HCT116 (cell line): Measurements from ENCODE around the gene WDFY2. TPM values are rescaled to one million over a fixed set of nuclear protein-coding genes. Genes with fewer than 3 reads are reported as not detected.

ENCODE experiments used
- ATAC-seq: fragments of 200-7000 bp; cut with Tn5 transposase; 2 replicates; pipeline ENCODE4 v1.9.1; 2020; ENCODE audit warnings: mild to moderate bottlenecking, moderate library complexity
- BruUV-seq: library from RNA; stranded (reverse); fragments of 400-500 nt; replicated peaks from 2 replicates; lab custom pipeline; 2021; lab: Mats Ljungman, UMichigan
- CTCF ChIA-PET: fragments of 300-600 bp; sonication (Branson Sonifier 250); formaldehyde crosslinking; loops from one replicate; lab custom pipeline; 2021; ENCODE audit warnings: antibody characterized with exemption; lab: Charles Lee
- POLR2A ChIA-PET: fragments of 300-600, 350-600 bp; sonication (Branson Sonifier 250); formaldehyde crosslinking; loops from one replicate; lab custom pipeline; 2021; ENCODE audit warnings: antibody characterized with exemption; lab: Charles Lee
- RAD21 ChIA-PET, 2 experiments: fragments of 300-600 bp; sonication (Branson Sonifier 250); formaldehyde crosslinking; loops; one replicate each; lab custom pipeline; 2023; ENCODE audit warnings: low total read pairs in 2 of 2; ENCODE audit not compliant: uncharacterized antibody in 2 of 2, unreplicated experiment in 2 of 2, low non-redundant PET in 1 of 2; lab: Charles Lee
- DNase-seq: peaks from one replicate; pipeline ENCODE4 v3.0.0-alpha.2; 2010; ENCODE audit warnings: low read depth, low spot score
- H2AFZ ChIP-seq: fragments of 200-600 bp; shearing (Covaris generic), sonication (generic); 2 replicates; pipeline ENCODE4 v1.6.1; 2017; ENCODE audit warnings: low read depth, mixed run types, mixed read lengths, antibody characterized with exemption, low read length; ENCODE audit not compliant: poor library complexity, severe bottlenecking
- H3K27ac ChIP-seq: 2 replicates; pipeline ENCODE4 v1.5.1; 2012; ENCODE audit warnings: low read depth, low read length
- H3K27me3 ChIP-seq: fragments of 200-600 bp; sonication (generic); 2 replicates; pipeline ENCODE4 v1.6.1; 2016; ENCODE audit warnings: mixed run types, low read length, mixed read lengths; ENCODE audit not compliant: insufficient read depth
- H3K36me3 ChIP-seq, 2 experiments: fragments of 200-500 bp in 1 of 2; fragments of 200-600 bp in 1 of 2; sonication (Bioruptor generic) in 1 of 2; sonication (generic) in 1 of 2; 2 replicates each; pipeline versions ENCODE4 v1.5.1 to v1.6.1; 2014 to 2016; ENCODE audit warnings: low read length in 2 of 2, inconsistent platforms in 1 of 2, mixed read lengths in 1 of 2, mixed run types in 1 of 2; ENCODE audit not compliant: insufficient read depth in 2 of 2, control insufficient read depth in 1 of 2
- H3K4me1 ChIP-seq, 2 experiments: fragments of 200-600 bp in 1 of 2; sonication (generic) in 1 of 2; 2 replicates each; pipeline versions ENCODE4 v1.5.1 to v1.6.1; 2012 to 2017; ENCODE audit warnings: low read length in 2 of 2, inconsistent platforms in 1 of 2, mild to moderate bottlenecking in 1 of 2, mixed read lengths in 1 of 2, mixed run types in 1 of 2, moderate library complexity in 1 of 2; ENCODE audit not compliant: insufficient read depth in 2 of 2, control insufficient read depth in 1 of 2
- H3K4me2 ChIP-seq: fragments of 200-600 bp; sonication (generic); 2 replicates; pipeline ENCODE4 v1.6.1; 2017; ENCODE audit warnings: mixed run types, low read length, mixed read lengths
- H3K4me3 ChIP-seq, 2 experiments: fragments of 200-600 bp in 1 of 2; sonication (generic) in 1 of 2; replicated peaks in 1 of 2; 2 replicates each; pipeline ENCODE4 v1.5.1; 2011 to 2016; ENCODE audit warnings: low read length in 2 of 2, control low read depth in 1 of 2, low read depth in 1 of 2, mild to moderate bottlenecking in 1 of 2, mixed read lengths in 1 of 2, mixed run types in 1 of 2
- H3K79me2 ChIP-seq: fragments of 200-600 bp; sonication (generic); 2 replicates; pipeline ENCODE4 v1.6.1; 2017; ENCODE audit warnings: mild to moderate bottlenecking, mixed run types, low read length, moderate library complexity, mixed read lengths; ENCODE audit not compliant: insufficient read depth
- H3K9ac ChIP-seq: fragments of 200-600 bp; sonication (generic); 2 replicates; pipeline ENCODE4 v1.6.1; 2016; ENCODE audit warnings: low read length, mixed read lengths
- H3K9me2 ChIP-seq: fragments of 200-600 bp; sonication (generic), shearing (Covaris generic); 2 replicates; pipeline ENCODE4 v1.6.1; 2017; ENCODE audit warnings: mixed run types, mild to moderate bottlenecking, moderate library complexity; ENCODE audit not compliant: insufficient read depth
- H3K9me3 ChIP-seq, 2 experiments: fragments of 200-500 bp in 1 of 2; fragments of 200-600 bp in 1 of 2; sonication (Bioruptor generic) in 1 of 2; sonication (generic) in 1 of 2; 2 replicates each; pipeline ENCODE4 v1.6.1; 2014 to 2017; ENCODE audit warnings: low read length in 2 of 2, mixed read lengths in 2 of 2, inconsistent platforms in 1 of 2, low read depth in 1 of 2, mild to moderate bottlenecking in 1 of 2, mixed run types in 1 of 2, moderate library complexity in 1 of 2; ENCODE audit not compliant: control insufficient read depth in 1 of 2, insufficient read depth in 1 of 2
- H4K20me1 ChIP-seq: fragments of 200-600 bp; sonication (generic), shearing (Covaris generic); 2 replicates; pipeline ENCODE4 v1.6.1; 2017; ENCODE audit warnings: mixed run types, mild to moderate bottlenecking, moderate library complexity; ENCODE audit not compliant: insufficient read depth
- ATF3 ChIP-seq: IDR thresholded peaks from 2 replicates; pipeline ENCODE4 v1.6.1; 2012
- CBX3 ChIP-seq: IDR thresholded peaks from 2 replicates; pipeline ENCODE4 v1.6.1; 2012; ENCODE audit warnings: low read depth
- CTCF ChIP-seq, 3 experiments: fragments of 200-600 bp in 1 of 3; sonication (generic) in 1 of 3; IDR thresholded peaks in 2 of 3; conservative IDR thresholded peaks in 1 of 3; 2 replicates each; pipeline ENCODE4 v1.5.1; 2012 to 2017; ENCODE audit warnings: low read depth in 2 of 3, low read length in 2 of 3, antibody characterized with exemption in 1 of 3, borderline replicate concordance in 1 of 3, control low read depth in 1 of 3, mild to moderate bottlenecking in 1 of 3, mixed read lengths in 1 of 3, mixed run types in 1 of 3, moderate library complexity in 1 of 3; ENCODE audit not compliant: insufficient read depth in 1 of 3
- EGR1 ChIP-seq: IDR thresholded peaks from 2 replicates; pipeline ENCODE4 v1.6.1; 2012; ENCODE audit warnings: low read depth
- ELF1 ChIP-seq: IDR thresholded peaks from 2 replicates; pipeline ENCODE4 v1.6.1; 2012; ENCODE audit warnings: low read depth, borderline replicate concordance
- FOSL1 ChIP-seq: IDR thresholded peaks from 2 replicates; pipeline ENCODE4 v1.6.1; 2012; ENCODE audit warnings: low read depth
- JUND ChIP-seq: IDR thresholded peaks from 2 replicates; pipeline ENCODE4 v1.6.1; 2012
- MAX ChIP-seq: IDR thresholded peaks from 2 replicates; pipeline ENCODE4 v1.6.1; 2012
- RAD21 ChIP-seq: IDR thresholded peaks from 2 replicates; pipeline ENCODE4 v1.6.1; 2012; ENCODE audit warnings: low read depth, mild to moderate bottlenecking
- REST ChIP-seq: IDR thresholded peaks from 2 replicates; pipeline ENCODE4 v1.6.1; 2012; ENCODE audit warnings: low read depth
- SP1 ChIP-seq: IDR thresholded peaks from 2 replicates; pipeline ENCODE4 v1.6.1; 2012; ENCODE audit warnings: low read depth
- SRF ChIP-seq: IDR thresholded peaks from 2 replicates; pipeline ENCODE4 v1.6.1; 2012; ENCODE audit warnings: low read depth
- ZFX ChIP-seq: fragments of 450-650 bp; IDR thresholded peaks from 2 replicates; pipeline ENCODE4 v1.6.1; 2017
- ZNF274 ChIP-seq: fragments of 200-500 bp; sonication (Bioruptor generic); IDR thresholded peaks from 2 replicates; pipeline ENCODE4 v1.6.1; 2014; ENCODE audit warnings: mild to moderate bottlenecking, low read depth, low read length, inconsistent platforms
- intact Hi-C: fragments of 100-400 bp; cut with micrococcal nuclease; formaldehyde crosslinking; loops from 2 replicates; pipeline ENCODE4 v1.10.0; 2022
- total RNA-seq: library from RNA; stranded (reverse); gene quantifications from one replicate; pipeline ENCODE4 v1.2.1, GENCODE V29; 2021; ENCODE audit not compliant: unreplicated experiment

WDFY2 gene
- total RNA-seq, 1 experiment from 2014 or later = 6.1 TPM

GRCh38 chr13:51769455-51770127, 185.3 kb downstream of the WDFY2 start:
- no peak for TF ChIP-seq MAX
- TF ChIP-seq RAD21 = no peak
- TF ChIP-seq REST = no peak
- no peak for TF ChIP-seq SP1
- TF ChIP-seq CTCF (IDR thresholded peaks at IDR 0.05 in 2 of 3, conservative IDR thresholded peaks at IDR 0.05 in 1 of 3; ENCODE audit: borderline replicate concordance in 1 of 3, insufficient read depth in 1 of 3, low read depth in 2 of 3, low read length in 2 of 3) = no peak
- TF ChIP-seq ZNF274 = no peak
- no peak for TF ChIP-seq FOSL1
- no peak for TF ChIP-seq ATF3
- TF ChIP-seq SRF = no peak
- TF ChIP-seq JUND = no peak
- TF ChIP-seq CBX3 = no peak
- TF ChIP-seq ZFX = no peak
- no peak for TF ChIP-seq EGR1
- TF ChIP-seq ELF1 = no peak
- RAD21 ChIA-PET = no interaction called here
- H3K27ac ChIP-seq = no peak overlapping the region
- ATAC-seq = no peak
- POLR2A ChIA-PET = no interaction called here
- no peak overlapping the region for H3K4me3 ChIP-seq
- CTCF ChIA-PET = no interaction called here
- H3K4me1 ChIP-seq = no peaks in the 10 kb centered on the region
- DNase-seq = no peak
- H3K79me2 ChIP-seq = no peaks in the 10 kb centered on the region
- no peak overlapping the region for H3K9ac ChIP-seq
- H3K27me3 ChIP-seq = no peaks in the 10 kb centered on the region
- no peaks in the 10 kb centered on the region for H4K20me1 ChIP-seq
- intact Hi-C loops = no loop called here
- no peaks in the 10 kb centered on the region for H3K9me3 ChIP-seq
- no peak overlapping the region for H3K4me2 ChIP-seq
- H3K36me3 ChIP-seq = no peaks in the 10 kb centered on the region
- no peaks in the 10 kb centered on the region for H3K9me2 ChIP-seq
- H2AFZ ChIP-seq = no peak overlapping the region
- BruUV-seq = no TSS peak
